PC-9 (cell line): ENCODE measurements around the gene GABRR3. TPM values are rescaled to one million over a fixed set of nuclear protein-coding genes. Genes with fewer than 3 reads are reported as not detected.

Experiments
- BruUV-seq: library from RNA; stranded (reverse); fragments of 400-500 nt; replicated peaks from 2 replicates; lab custom pipeline; 2021; lab: Mats Ljungman, UMichigan
- CTCF ChIA-PET: fragments of 300-600 bp; sonication (Branson Sonifier 250); formaldehyde crosslinking; loops from one replicate; lab custom pipeline; 2022; ENCODE audit warnings: antibody characterized with exemption; lab: Charles Lee
- POLR2A ChIA-PET: fragments of 300-600 bp; sonication (Branson Sonifier 250); formaldehyde crosslinking; loops from one replicate; lab custom pipeline; 2022; ENCODE audit warnings: antibody characterized with exemption; ENCODE audit not compliant: unreplicated experiment; lab: Charles Lee
- DNase-seq, 2 experiments: peaks; one replicate each; pipeline versions ENCODE4 v3.0.0 to v3.0.0-alpha.2; 2015 to 2022; ENCODE audit warnings: mixed read lengths in 1 of 2
- H2AFZ ChIP-seq: fragments of 200-600 bp; sonication (generic); 2 replicates; pipeline ENCODE4 v1.8.1; 2017; ENCODE audit warnings: antibody characterized with exemption
- H3F3A ChIP-seq: fragments of 200-600 bp; sonication (generic); 2 replicates; pipeline ENCODE4 v1.8.1; 2017; ENCODE audit warnings: antibody characterized with exemption, mild to moderate bottlenecking, low read depth; ENCODE audit not compliant: insufficient read depth
- H3K27ac ChIP-seq: fragments of 200-600 bp; sonication (generic); 2 replicates; pipeline ENCODE4 v1.6.1; 2016; ENCODE audit warnings: mixed run types
- H3K27me3 ChIP-seq: fragments of 200-600 bp; sonication (generic); 2 replicates; pipeline ENCODE4 v1.6.1; 2016; ENCODE audit warnings: low read depth, mixed run types; ENCODE audit not compliant: insufficient read depth
- H3K36me3 ChIP-seq: fragments of 200-600 bp; sonication (generic); 2 replicates; pipeline ENCODE4 v1.6.1; 2016; ENCODE audit warnings: low read depth, mixed run types
- H3K4me1 ChIP-seq: fragments of 200-600 bp; sonication (generic); replicated peaks from 2 replicates; pipeline ENCODE4 v1.6.1; 2016; ENCODE audit warnings: mixed run types; ENCODE audit not compliant: insufficient read depth
- H3K4me2 ChIP-seq: fragments of 200-600 bp; sonication (generic); 2 replicates; pipeline ENCODE4 v1.6.1; 2017; ENCODE audit warnings: mixed run types
- H3K4me3 ChIP-seq: fragments of 200-600 bp; sonication (generic); 2 replicates; pipeline ENCODE4 v1.6.1; 2016; ENCODE audit warnings: mixed run types
- H3K79me2 ChIP-seq: fragments of 200-600 bp; sonication (generic); 2 replicates; pipeline ENCODE4 v1.6.1; 2017; ENCODE audit warnings: low read depth, mixed run types
- H3K9me2 ChIP-seq: fragments of 200-600 bp; sonication (generic); 2 replicates; pipeline ENCODE4 v1.8.1; 2017; ENCODE audit warnings: mild to moderate bottlenecking; ENCODE audit not compliant: insufficient read depth
- H3K9me3 ChIP-seq: fragments of 200-600 bp; sonication (generic); 2 replicates; pipeline ENCODE4 v1.8.1; 2016; ENCODE audit warnings: low read depth; ENCODE audit not compliant: insufficient read depth
- H4K20me1 ChIP-seq: fragments of 200-600 bp; sonication (generic); 2 replicates; pipeline ENCODE4 v1.8.1; 2017; ENCODE audit not compliant: insufficient read depth
- CTCF ChIP-seq: fragments of 200-600 bp; sonication (generic); conservative IDR thresholded peaks from 2 replicates; pipeline ENCODE4 v1.6.1; 2017; ENCODE audit warnings: mixed run types, antibody characterized with exemption, mild to moderate bottlenecking, moderate library complexity
- EZH2 ChIP-seq: fragments of 200-600 bp; sonication (generic); IDR thresholded peaks from 2 replicates; pipeline ENCODE4 v1.8.0; 2017; ENCODE audit warnings: antibody characterized with exemption, low read depth
- intact Hi-C: fragments of 100-400 bp; cut with micrococcal nuclease; formaldehyde crosslinking; loops from one replicate; pipeline ENCODE4 v1.10.0; 2022; ENCODE audit not compliant: unreplicated experiment
- total RNA-seq: library from RNA; stranded (reverse); gene quantifications from 2 replicates; pipeline ENCODE4 v1.2.3, GENCODE V29; 2021

Gene GABRR3
- total RNA-seq, 1 experiment from 2014 or later = not detected

- intact Hi-C loops = loop anchor here (2.0 kb wide), 1 partner anchor 147 kb away; no protein-coding TSS in a partner anchor
- TF ChIP-seq EZH2 (no peak), CTCF (0 out of 2 replicates have a peak, but pooled peaks have one; percentile 31)
- no peaks in the 10 kb centered on the region for H3K9me3 ChIP-seq
- H3K27ac ChIP-seq = no peak overlapping the region
- no peak overlapping the region for H3K4me3 ChIP-seq
- CTCF ChIA-PET = interaction anchor here (0.7 kb wide), 1 partner anchor 239 kb away, joined by 3 read pairs; no protein-coding TSS in a partner anchor
- no peaks in the 10 kb centered on the region for H3K9me2 ChIP-seq
- POLR2A ChIA-PET = interaction anchor here (0.6 kb wide), 1 partner anchor 82 kb away, joined by 3 read pairs; no protein-coding TSS in a partner anchor
- H3K79me2 ChIP-seq = no peaks in the 10 kb centered on the region
- no peak overlapping the region for H3K4me2 ChIP-seq
- BruUV-seq = no TSS peak
- H3K36me3 ChIP-seq = peaks cover 26% of the 10 kb centered on the region
- H3F3A ChIP-seq = no peaks in the 10 kb centered on the region
- H3K27me3 ChIP-seq = no peaks in the 10 kb centered on the region
- DNase-seq = no peak
- no peaks in the 10 kb centered on the region for H3K4me1 ChIP-seq
- H4K20me1 ChIP-seq = no peaks in the 10 kb centered on the region
- no peak overlapping the region for H2AFZ ChIP-seq
These were observed 95.1 kb downstream of the GABRR3 start for GRCh38 chr3:97940034-97940433.

- TF ChIP-seq CTCF (no peak), EZH2 (no peak)
- Histone ChIP-seq H3F3A (no peaks in the 10 kb centered on the region), H3K4me2 (no peak overlapping the region), H3K79me2 (no peaks in the 10 kb centered on the region), H3K27me3 (no peaks in the 10 kb centered on the region), H3K27ac (no peak overlapping the region), H3K4me3 (no peak overlapping the region), H3K4me1 (no peaks in the 10 kb centered on the region), H3K9me3 (no peaks in the 10 kb centered on the region), H3K36me3 (peaks cover 27% of the 10 kb centered on the region), H3K9me2 (no peaks in the 10 kb centered on the region), H2AFZ (no peak overlapping the region), H4K20me1 (no peaks in the 10 kb centered on the region)
- CTCF ChIA-PET = interaction anchor here (0.7 kb wide), 1 partner anchor 239 kb away, joined by 3 read pairs; no protein-coding TSS in a partner anchor
- intact Hi-C loops = no loop called here
- POLR2A ChIA-PET = no interaction called here
- no peak for DNase-seq
- BruUV-seq = no TSS peak
These were observed 95.7 kb downstream of the GABRR3 start for GRCh38 chr3:97939401-97939800.

GRCh38 chr3:97938444-97938843 lies 96.7 kb downstream of the GABRR3 start:
- CTCF ChIA-PET = no interaction called here
- Histone ChIP-seq H3K4me1 (no peaks in the 10 kb centered on the region), H3K9me3 (no peaks in the 10 kb centered on the region), H3K27ac (no peak overlapping the region), H3K9me2 (no peaks in the 10 kb centered on the region), H3K4me2 (no peak overlapping the region), H3K4me3 (no peak overlapping the region), H4K20me1 (no peaks in the 10 kb centered on the region), H2AFZ (no peak overlapping the region), H3F3A (no peaks in the 10 kb centered on the region), H3K79me2 (no peaks in the 10 kb centered on the region), H3K36me3 (peaks cover 20% of the 10 kb centered on the region), H3K27me3 (no peaks in the 10 kb centered on the region)
- POLR2A ChIA-PET = no interaction called here
- DNase-seq = no peak
- BruUV-seq = no TSS peak
- intact Hi-C loops = no loop called here
- TF ChIP-seq CTCF (no peak), EZH2 (no peak)
